ENCODE measurements around the gene SF3B5.

DNA sequence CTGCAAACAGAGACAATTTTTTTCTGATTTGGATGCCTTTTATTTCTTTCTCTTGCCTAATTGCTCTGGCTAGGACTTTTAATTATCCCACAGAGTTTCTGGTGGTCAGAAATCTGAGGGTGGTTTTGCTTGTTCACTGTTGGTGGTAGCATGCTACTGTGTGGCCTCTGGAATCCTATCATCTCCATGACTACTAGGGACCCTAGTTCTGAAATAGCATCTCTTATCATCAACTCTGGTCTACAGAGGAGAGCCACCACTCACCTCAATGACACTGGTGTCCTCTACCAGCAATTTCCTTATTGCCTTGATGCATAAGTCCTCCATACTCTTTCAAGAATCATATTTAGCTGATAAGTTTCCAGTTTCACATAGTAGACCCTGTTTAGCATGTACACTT, 27.5 kb upstream of the SF3B5 start:
- TF ChIP-seq, protein P1, sequence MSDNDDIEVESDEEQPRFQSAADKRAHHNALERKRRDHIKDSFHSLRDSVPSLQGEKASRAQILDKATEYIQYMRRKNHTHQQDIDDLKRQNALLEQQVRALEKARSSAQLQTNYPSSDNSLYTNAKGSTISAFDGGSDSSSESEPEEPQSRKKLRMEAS (IDR thresholded peaks at IDR 0.05), result no peak
- TF ChIP-seq, protein P2, sequence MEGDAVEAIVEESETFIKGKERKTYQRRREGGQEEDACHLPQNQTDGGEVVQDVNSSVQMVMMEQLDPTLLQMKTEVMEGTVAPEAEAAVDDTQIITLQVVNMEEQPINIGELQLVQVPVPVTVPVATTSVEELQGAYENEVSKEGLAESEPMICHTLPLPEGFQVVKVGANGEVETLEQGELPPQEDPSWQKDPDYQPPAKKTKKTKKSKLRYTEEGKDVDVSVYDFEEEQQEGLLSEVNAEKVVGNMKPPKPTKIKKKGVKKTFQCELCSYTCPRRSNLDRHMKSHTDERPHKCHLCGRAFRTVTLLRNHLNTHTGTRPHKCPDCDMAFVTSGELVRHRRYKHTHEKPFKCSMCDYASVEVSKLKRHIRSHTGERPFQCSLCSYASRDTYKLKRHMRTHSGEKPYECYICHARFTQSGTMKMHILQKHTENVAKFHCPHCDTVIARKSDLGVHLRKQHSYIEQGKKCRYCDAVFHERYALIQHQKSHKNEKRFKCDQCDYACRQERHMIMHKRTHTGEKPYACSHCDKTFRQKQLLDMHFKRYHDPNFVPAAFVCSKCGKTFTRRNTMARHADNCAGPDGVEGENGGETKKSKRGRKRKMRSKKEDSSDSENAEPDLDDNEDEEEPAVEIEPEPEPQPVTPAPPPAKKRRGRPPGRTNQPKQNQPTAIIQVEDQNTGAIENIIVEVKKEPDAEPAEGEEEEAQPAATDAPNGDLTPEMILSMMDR (IDR thresholded peaks at IDR 0.05; ENCODE audit: control extremely low read depth in 1 of 3, insufficient read depth in 1 of 3, low read depth in 1 of 3, low read length in 3 of 3), result no peak
- no peak for TF ChIP-seq POLR2A (IDR thresholded peaks at IDR 0.05; ENCODE audit: control extremely low read depth in 1 of 2, low read depth in 2 of 2, low read length in 2 of 2)
- TF ChIP-seq YY1 (IDR thresholded peaks at IDR 0.05; ENCODE audit: low read depth, low read length), result no peak
- TF ChIP-seq EP300 (IDR thresholded peaks at IDR 0.05; ENCODE audit: borderline replicate concordance in 1 of 2, low read depth in 2 of 2, low read length in 2 of 2), result no peak
- no peak for TF ChIP-seq RXRA (IDR thresholded peaks at IDR 0.05; ENCODE audit: insufficient read depth, low read depth, low read length)
- no peak for TF ChIP-seq NRF1 (IDR thresholded peaks at IDR 0.05; ENCODE audit: low read depth, low read length)
- no peak for TF ChIP-seq RBBP5 (IDR thresholded peaks at IDR 0.05; ENCODE audit: borderline replicate concordance, low read depth, low read length)
- no peak for TF ChIP-seq EZH2 (IDR thresholded peaks at IDR 0.05; ENCODE audit: low read depth, low read length, severe bottlenecking)
